Suppressor macrophage treated with lipopolysaccharide for 4 hours (primary cell): ENCODE measurements around the gene DUSP7.
A peak's percentile ranks its signal among the peaks of the same experiment; 100 is the strongest.

Experiments used
- DNase-seq: peaks from one replicate; pipeline ENCODE4 v3.0.0-alpha.2; 2020

DUSP7 gene

DNA sequence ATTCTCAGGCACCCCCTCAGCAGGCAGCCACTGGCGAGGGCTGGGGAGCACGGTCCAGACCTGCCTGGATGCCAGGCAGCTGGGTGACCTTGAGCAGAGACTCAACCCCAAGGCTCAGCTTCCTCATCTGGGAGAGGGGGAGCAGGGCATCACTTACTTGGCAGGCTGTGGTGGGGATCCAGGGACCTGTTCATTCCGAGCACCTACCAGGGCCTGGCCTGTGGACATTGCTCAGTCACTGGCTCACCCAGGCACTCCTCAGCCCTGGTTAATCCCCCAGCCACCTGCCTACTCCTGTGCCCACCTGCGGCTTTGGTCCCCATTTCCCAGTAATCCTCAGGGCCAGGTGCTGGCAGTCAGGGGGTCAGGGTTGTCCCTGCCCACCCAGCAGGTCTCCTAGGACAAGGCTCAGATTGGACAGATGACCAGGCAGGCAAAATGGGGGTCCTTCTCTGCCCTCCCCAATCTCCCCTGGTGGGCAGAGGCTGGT lies 51.4 kb downstream of the DUSP7 start:
- DNase-seq, result no peak

DNA sequence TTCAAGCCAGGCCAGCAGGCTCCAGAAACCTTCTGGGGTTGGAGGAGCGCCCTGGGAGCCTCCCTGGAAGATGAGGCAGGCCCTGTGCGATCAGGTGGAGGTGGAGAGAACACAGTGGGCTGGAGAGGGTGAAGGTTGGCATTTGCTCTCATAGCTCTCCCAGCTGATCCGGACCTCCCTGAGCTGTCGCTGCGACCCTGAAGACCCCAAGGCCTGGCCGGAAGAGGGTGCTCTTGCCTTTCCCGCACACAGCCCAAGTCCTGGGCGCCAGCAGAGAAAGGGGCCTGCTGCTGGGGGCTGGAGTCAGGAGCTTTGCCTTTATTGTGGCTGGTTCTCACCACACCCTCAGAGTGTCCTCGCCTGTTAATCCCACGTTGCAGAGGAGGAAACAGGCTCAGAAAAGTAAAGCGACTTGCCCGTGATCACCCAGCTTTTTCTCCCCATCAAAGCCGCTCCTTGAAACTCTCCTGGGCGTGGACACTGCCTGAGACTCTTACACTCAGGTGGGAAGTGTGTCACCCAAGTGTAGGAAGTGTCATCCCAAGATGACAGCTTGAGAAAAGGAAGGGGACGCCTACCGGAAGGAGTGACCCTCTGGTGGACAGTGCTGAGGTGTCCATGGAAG lies 52.1 kb downstream of the DUSP7 start:
- no peak for DNase-seq

DNA sequence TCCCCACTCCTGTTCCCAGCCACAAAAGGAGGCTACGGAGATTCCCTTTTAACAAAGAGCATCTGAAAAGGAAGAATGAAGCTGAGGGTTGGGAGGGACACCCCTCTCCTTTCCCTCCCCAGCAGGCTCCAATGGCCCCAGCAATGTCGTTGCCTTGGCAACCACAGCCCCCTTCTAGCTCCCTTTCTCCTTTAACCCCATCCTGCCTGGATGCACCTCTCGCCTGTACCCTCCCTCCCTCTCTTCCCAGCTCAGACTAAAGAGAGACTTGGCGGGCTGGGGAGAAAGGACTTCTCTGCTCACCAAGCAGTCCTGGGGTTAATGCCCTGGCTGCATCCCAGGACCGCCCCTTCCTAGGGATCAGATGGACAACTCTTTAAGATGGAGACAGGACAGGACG lies 53.6 kb downstream of the DUSP7 start:
- DNase-seq, result no peak

DNA sequence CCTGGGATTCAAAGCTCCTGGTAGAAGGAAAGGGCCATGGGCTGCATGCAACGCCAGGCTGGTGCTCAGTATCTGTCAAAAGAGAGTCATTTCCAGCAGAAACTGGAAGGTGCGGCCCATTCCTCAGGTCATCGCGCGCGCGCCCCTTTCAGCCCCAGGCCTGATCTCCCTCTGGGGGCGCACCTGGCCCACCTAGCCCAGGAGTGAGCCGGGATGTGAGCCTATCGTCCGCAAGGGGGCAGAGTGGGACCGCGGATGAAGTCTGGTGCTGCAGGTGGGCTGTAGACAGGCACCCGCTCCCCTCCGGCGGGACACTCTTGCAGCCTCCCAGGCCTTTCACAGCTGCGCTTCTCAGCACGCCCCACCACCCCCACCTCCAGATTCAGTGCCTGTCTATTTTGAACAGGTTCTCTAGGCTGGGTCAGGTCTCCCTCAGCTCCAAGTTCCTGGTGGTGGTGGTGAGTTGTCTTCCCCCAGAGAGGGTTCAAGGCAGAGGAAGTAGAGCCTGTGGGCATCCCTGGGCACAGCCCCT lies 54.9 kb downstream of the DUSP7 start:
- peak; percentile 65 for DNase-seq

DNA sequence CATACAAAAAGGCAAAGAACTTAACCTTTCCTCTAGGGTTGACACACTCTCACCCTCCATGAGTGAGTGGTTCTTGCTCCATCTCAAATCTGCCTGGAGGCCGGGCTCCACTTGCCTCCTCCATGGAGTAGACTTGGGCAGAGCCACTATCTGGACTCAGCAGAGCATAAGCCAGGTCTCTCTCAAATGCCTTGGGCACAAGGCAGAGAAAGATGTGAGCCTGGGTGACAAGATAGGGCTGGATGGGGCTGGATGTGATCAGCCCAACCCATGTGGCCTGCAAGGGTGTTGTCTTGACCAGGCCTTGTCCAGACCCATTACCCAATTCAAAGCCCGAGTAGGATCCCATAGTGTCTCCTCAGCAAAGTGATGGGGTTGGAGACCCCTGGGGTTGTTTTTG lies 56.5 kb downstream of the DUSP7 start:
- no peak for DNase-seq
